ENCODE data around the gene SGCG.
"Not testable (repeated sequence)": the region's sequence is repeated elsewhere in the genome, so short reads cannot be mapped to it uniquely, and the experiment has no call there.

The SGCG gene

GRCh38 chr13:23180711-23181110 lies at the start of gene SGCG:
Gene SGCG, plus strand, starts transcription at chr13:23180979. Its CDS starts 22,716 bp downstream, at chr13:23203695.
- no peak for TF ChIP-seq CTCF (IDR thresholded peaks at IDR 0.05; ENCODE audit: extremely low read depth, insufficient read depth, missing control alignments)
- DNase-seq (ENCODE audit: low spot score) = no peak
- in situ Hi-C loops (cut with MboI; ENCODE audit: low pct_unique_long_range_greater_than_20kb, low sequenced_read_pairs, unreplicated experiment) = no loop called here

- in situ Hi-C loops (cut with MboI; ENCODE audit: low pct_unique_long_range_greater_than_20kb, low sequenced_read_pairs, unreplicated experiment) = no loop called here
- no peak for TF ChIP-seq CTCF (IDR thresholded peaks at IDR 0.05; ENCODE audit: extremely low read depth, insufficient read depth, missing control alignments)
Observed at GRCh38 chr13:23134542-23134941, 46.2 kb upstream of the SGCG start.

GRCh38 chr13:23140492-23140891 lies 40.3 kb upstream of the SGCG start:
- in situ Hi-C loops (cut with MboI; ENCODE audit: low pct_unique_long_range_greater_than_20kb, low sequenced_read_pairs, unreplicated experiment) = no loop called here
- DNase-seq (ENCODE audit: low spot score) = no peak
- no peak for TF ChIP-seq CTCF (IDR thresholded peaks at IDR 0.05; ENCODE audit: extremely low read depth, insufficient read depth, missing control alignments)

More at GRCh38 chr13:23134542-23134941, 46.2 kb upstream of the SGCG start:
- no peak for DNase-seq (ENCODE audit: low spot score)

GRCh38 chr13:23141964-23142363 lies 38.8 kb upstream of the SGCG start:
- no peak for TF ChIP-seq CTCF (IDR thresholded peaks at IDR 0.05; ENCODE audit: extremely low read depth, insufficient read depth, missing control alignments)
- DNase-seq (ENCODE audit: low spot score) = no peak
- in situ Hi-C loops (cut with MboI; ENCODE audit: low pct_unique_long_range_greater_than_20kb, low sequenced_read_pairs, unreplicated experiment) = no loop called here

GRCh38 chr13:23142607-23143006 lies 38.2 kb upstream of the SGCG start:
- in situ Hi-C loops (cut with MboI; ENCODE audit: low pct_unique_long_range_greater_than_20kb, low sequenced_read_pairs, unreplicated experiment); DNase-seq (ENCODE audit: low spot score): not testable (repeated sequence)

GRCh38 chr13:23144431-23144830 lies 36.3 kb upstream of the SGCG start:
- in situ Hi-C loops (cut with MboI; ENCODE audit: low pct_unique_long_range_greater_than_20kb, low sequenced_read_pairs, unreplicated experiment) = no loop called here
- TF ChIP-seq CTCF (IDR thresholded peaks at IDR 0.05; ENCODE audit: extremely low read depth, insufficient read depth, missing control alignments) = no peak

GRCh38 chr13:23146006-23146405 lies 34.8 kb upstream of the SGCG start:
- no peak for DNase-seq (ENCODE audit: low spot score)
- no peak for TF ChIP-seq CTCF (IDR thresholded peaks at IDR 0.05; ENCODE audit: extremely low read depth, insufficient read depth, missing control alignments)
- in situ Hi-C loops (cut with MboI; ENCODE audit: low pct_unique_long_range_greater_than_20kb, low sequenced_read_pairs, unreplicated experiment) = no loop called here

More at GRCh38 chr13:23144431-23144830, 36.3 kb upstream of the SGCG start:
- no peak for DNase-seq (ENCODE audit: low spot score)
